Stimulated activated CD4-positive, alpha-beta T cell treated with anti-CD3 and anti-CD28 coated beads, Interleukin-4, amount 100 ng/mL, for 1 hour (primary cell): ENCODE results near the gene FAM53B.
A peak's percentile ranks its signal among the peaks of the same experiment; 100 is the strongest.

Experiments
- DNase-seq: peaks from one replicate; pipeline ENCODE4 v3.0.0-alpha.2; 2020

The FAM53B gene

GRCh38 chr10:124694481-124695220 is 49.5 kb downstream of the FAM53B start:
- no peak for DNase-seq

GRCh38 chr10:124693801-124694416 is 50.3 kb downstream of the FAM53B start:
- no peak for DNase-seq

GRCh38 chr10:124693396-124693795 is 50.8 kb downstream of the FAM53B start:
- no peak for DNase-seq

- no peak for DNase-seq
These were observed 52.1 kb downstream of the FAM53B start for GRCh38 chr10:124692100-124692446.

GRCh38 chr10:124691421-124692099 is 52.6 kb downstream of the FAM53B start:
- DNase-seq, result no peak

- DNase-seq, result no peak
These were observed 53.2 kb downstream of the FAM53B start for GRCh38 chr10:124691002-124691401.

- DNase-seq, result no peak
These were observed 54.2 kb downstream of the FAM53B start for GRCh38 chr10:124689911-124690498.

GRCh38 chr10:124688889-124689670 is 55.1 kb downstream of the FAM53B start:
- DNase-seq, result peak; percentile 43

GRCh38 chr10:124688386-124688785 is 55.8 kb downstream of the FAM53B start:
- DNase-seq, result no peak

GRCh38 chr10:124686707-124687376 is 57.3 kb downstream of the FAM53B start:
- no peak for DNase-seq

- no peak for DNase-seq
These were observed 58.9 kb downstream of the FAM53B start for GRCh38 chr10:124685261-124685660.

GRCh38 chr10:124683814-124684213 is 60.4 kb downstream of the FAM53B start:
- no peak for DNase-seq

- no peak for DNase-seq
These were observed 62.3 kb downstream of the FAM53B start for GRCh38 chr10:124681626-124682552.

- no peak for DNase-seq
These were observed 63.1 kb downstream of the FAM53B start for GRCh38 chr10:124681091-124681490.

GRCh38 chr10:124680675-124681074 is 63.5 kb downstream of the FAM53B start:
- DNase-seq, result no peak

GRCh38 chr10:124679401-124679800 is 64.8 kb downstream of the FAM53B start:
- DNase-seq, result no peak

GRCh38 chr10:124678557-124679240 is 65.5 kb downstream of the FAM53B start:
- DNase-seq, result peak; percentile 30

GRCh38 chr10:124677749-124678556 is 66.2 kb downstream of the FAM53B start:
- DNase-seq, result no peak

- DNase-seq, result no peak
These were observed 66.9 kb downstream of the FAM53B start for GRCh38 chr10:124677293-124677699.
